GM13977 (cell line): ENCODE measurements around the gene GABBR2.
A peak's percentile ranks its signal among the peaks of the same experiment; 100 is the strongest.
"Not testable (repeated sequence)": the region's sequence is repeated elsewhere in the genome, so short reads cannot be mapped to it uniquely, and the experiment has no call there.

Experiments used
- DNase-seq: peaks from one replicate; pipeline ENCODE4 v3.0.0; 2012; ENCODE audit warnings: low spot score
- in situ Hi-C: fragments of 300-500 bp; cut with MboI; formaldehyde crosslinking; loops from one replicate; pipeline ENCODE4 v1.12.0; 2022; ENCODE audit warnings: low sequenced_read_pairs, low pct_unique_long_range_greater_than_20kb, mixed read lengths, inconsistent platforms; ENCODE audit not compliant: unreplicated experiment
- TF ChIP-seq, protein P1 (sequence below): IDR thresholded peaks from 2 replicates; pipeline ENCODE4 v1.5.1; 2012; ENCODE audit warnings: mild to moderate bottlenecking, control low read depth; ENCODE audit not compliant: insufficient read depth; ENCODE audit errors: extremely low read depth, missing control alignments

The GABBR2 gene

DNA sequence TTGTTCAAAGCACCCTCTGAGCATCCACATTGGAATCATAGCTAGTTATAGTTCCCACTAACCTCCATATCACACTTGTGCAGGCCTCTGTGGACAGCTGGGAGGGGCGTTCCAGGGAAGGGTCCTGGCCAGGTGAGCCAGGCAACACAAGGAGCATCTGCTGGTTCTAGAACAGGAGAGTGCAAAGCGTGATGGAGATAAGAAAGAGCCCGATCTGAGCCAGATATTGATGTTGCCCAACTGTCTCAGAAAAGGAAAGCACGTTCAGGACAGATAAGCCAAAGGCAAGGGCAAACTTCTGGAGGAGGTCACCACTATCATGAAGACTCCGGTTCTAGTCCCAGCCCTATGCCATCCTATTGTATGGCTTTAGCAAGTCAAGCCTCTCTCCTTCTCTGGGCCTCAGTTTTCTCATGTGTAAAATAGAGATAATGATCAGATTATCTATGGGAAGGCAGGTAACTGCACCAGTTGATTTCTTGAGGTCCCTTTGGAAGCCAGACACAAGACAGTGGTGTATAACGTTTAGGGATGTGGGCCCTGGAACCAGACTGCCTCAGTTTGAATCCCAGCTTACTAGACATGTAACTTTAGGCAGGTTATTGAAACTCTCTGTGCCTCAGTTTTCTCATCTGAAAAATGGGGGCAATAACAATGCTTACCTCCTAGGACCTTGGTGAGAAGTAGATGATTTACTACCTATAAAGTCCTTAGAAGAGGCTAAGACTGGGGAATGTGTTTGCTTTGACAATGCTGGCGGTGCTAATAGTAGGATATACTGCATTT lies 19.8 kb downstream of the GABBR2 start:
- no peak for DNase-seq
- in situ Hi-C loops: no loop called here
- TF ChIP-seq, protein P1, sequence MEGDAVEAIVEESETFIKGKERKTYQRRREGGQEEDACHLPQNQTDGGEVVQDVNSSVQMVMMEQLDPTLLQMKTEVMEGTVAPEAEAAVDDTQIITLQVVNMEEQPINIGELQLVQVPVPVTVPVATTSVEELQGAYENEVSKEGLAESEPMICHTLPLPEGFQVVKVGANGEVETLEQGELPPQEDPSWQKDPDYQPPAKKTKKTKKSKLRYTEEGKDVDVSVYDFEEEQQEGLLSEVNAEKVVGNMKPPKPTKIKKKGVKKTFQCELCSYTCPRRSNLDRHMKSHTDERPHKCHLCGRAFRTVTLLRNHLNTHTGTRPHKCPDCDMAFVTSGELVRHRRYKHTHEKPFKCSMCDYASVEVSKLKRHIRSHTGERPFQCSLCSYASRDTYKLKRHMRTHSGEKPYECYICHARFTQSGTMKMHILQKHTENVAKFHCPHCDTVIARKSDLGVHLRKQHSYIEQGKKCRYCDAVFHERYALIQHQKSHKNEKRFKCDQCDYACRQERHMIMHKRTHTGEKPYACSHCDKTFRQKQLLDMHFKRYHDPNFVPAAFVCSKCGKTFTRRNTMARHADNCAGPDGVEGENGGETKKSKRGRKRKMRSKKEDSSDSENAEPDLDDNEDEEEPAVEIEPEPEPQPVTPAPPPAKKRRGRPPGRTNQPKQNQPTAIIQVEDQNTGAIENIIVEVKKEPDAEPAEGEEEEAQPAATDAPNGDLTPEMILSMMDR: no peak

DNA sequence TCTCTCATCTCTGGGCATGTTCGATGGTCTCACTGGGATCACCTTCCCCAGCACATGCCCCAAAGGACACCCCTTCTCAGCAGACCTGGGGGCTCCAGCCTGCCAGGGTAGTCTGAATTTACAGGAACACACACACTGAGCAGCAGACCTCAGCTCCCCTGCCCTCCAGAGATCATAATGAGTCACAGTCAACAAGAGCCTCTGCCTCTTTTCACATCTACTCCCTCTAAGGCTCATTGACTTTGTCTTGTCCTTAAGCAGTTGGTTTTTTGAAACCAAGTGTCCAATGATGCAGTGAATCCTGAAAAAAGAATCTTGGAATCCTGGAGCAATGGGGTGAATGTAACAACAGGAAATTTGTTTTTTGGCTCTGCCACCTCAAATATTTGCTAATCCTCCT lies 20.8 kb downstream of the GABBR2 start:
- in situ Hi-C loops: no loop called here
- TF ChIP-seq, protein P1: no peak
- DNase-seq: no peak

DNA sequence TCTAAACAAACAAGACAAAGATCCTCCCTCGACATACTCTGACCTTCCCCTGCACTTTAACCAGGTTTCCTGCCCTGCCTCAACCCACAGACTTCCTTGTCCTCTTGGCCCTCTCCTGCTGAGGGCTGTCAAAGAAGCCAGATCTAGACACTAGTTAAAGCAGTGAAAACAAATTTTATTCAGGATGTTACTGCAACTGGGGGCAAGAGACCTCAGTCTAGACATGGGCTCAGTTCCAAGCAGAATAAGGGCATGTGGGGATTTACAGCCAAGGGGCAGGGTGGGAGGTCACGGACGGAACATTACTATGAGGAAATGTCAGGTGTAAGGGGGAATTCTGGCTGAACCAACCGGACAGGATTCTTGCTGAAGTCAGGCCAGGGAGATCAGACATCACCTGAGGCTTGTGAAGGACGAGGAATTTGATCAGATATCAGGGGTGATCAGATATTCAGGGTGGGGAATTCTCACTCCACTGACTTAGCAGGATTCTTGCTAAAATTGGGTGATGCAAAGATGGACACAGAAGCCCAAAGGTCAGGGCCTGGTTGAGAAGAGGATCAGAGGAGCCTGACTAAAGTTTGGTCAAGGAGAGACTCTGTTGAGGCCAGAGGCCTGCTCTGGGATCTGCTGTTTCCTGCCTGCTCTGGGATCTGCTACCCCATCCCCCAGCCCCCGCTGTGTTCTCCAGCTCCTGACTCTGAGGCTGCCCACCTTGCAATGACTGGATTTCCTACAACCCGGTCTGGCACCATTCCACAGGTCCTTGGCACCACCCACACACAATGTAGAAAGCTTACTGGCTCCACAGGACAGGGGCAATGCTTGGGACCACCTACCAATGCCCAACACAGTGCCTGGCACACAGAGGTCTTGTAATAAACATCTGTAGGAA lies 21.5 kb downstream of the GABBR2 start:
- in situ Hi-C loops: no loop called here
- TF ChIP-seq, protein P1: no peak
- no peak for DNase-seq

DNA sequence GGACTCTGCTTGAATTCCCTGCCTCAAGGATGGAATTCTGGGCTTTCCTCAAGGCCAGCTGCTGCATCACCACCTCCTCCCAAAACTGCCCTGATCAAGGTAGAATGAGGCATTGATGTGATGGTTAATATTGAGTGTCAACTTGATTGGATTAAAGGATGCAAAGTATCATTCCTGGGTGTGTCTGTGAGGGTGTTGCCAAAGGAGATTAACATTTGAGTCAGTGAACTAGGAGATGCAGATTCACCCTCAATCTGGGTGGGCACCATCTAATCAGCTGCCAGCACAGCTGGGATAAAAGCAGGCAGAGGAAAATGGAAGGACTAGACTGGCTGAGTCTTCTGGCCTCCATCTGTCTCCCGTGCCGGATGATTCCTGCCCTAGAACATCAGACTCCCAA lies 23.9 kb downstream of the GABBR2 start:
- in situ Hi-C loops, DNase-seq: not testable (repeated sequence)

DNA sequence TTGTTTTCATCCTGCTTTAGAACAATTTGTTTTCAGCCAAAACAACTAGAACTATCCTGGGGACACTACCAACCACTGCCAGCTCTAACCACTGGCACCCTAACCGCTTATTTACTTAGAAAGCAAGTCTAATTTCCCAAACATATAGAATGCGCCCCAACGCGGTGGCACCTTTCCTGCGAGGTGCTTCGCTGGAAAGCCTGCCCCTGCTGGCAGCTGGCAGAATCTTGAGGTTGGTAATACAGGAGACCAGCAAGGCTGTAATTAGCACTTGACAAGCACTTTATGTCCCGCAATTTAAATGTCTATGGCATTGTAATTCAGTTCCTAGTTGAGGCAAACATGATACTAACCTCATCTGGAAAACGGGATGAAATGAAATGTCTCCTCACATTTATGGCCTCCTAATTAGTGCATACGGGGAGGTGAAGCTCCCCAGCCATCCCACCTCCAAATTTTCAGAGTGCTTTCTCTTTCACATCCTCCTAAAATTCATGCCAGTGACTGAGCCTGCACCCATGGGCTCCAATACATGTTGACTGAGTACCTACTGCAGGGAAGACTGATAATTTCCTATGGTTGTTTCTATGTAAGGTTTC lies 30.4 kb downstream of the GABBR2 start:
- in situ Hi-C loops: no loop called here
- TF ChIP-seq, protein P1: peak; percentile 35
- DNase-seq: no peak

DNA sequence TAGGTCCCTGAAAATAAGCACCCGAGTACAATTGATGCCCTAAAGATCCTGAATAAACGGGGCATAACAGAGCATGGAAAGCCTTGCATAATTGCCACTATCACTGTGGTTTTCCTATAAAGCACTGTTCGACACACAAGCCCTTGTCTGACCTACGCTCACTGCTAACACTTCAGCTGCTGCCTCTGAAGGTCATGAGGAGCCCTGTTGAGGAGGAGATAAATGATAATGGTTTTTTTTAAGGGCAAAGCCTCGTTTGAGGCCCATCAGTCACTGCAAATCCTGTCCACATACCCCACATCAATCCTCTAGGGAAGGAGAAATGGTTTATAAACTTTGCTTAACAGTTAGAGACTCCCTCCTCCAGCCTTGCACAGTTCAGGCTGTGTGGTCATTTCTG lies 35.1 kb downstream of the GABBR2 start:
- DNase-seq: no peak
- in situ Hi-C loops: no loop called here
- TF ChIP-seq, protein P1: no peak
